Muscle of back (tissue), 11 donors: ENCODE results near the gene ZDHHC19. TPM values are rescaled to one million over a fixed set of nuclear protein-coding genes. Genes with fewer than 3 reads are reported as not detected.
A peak's percentile ranks its signal among the peaks of the same experiment; 100 is the strongest.
"Not testable (repeated sequence)": the region's sequence is repeated elsewhere in the genome, so short reads cannot be mapped to it uniquely, and the experiment has no call there.

ENCODE experiments used
- DNase-seq, 3 donors: peaks; one replicate each; pipeline versions ENCODE4 v3.0.0 to v3.0.0-alpha.2; 2013
- polyA plus RNA-seq, 10 donors: library from polyadenylated mRNA; unstranded; fragments of 120-200 nt; gene quantifications; one replicate each; pipeline ENCODE4 v1.2.1, GENCODE V29; 2013; ENCODE audit not compliant: insufficient read length in 10 of 10

Gene ZDHHC19
- polyA plus RNA-seq, 10 donors, result 0.08 to 0.78 (median 0.38) TPM; not detected in 6

DNA sequence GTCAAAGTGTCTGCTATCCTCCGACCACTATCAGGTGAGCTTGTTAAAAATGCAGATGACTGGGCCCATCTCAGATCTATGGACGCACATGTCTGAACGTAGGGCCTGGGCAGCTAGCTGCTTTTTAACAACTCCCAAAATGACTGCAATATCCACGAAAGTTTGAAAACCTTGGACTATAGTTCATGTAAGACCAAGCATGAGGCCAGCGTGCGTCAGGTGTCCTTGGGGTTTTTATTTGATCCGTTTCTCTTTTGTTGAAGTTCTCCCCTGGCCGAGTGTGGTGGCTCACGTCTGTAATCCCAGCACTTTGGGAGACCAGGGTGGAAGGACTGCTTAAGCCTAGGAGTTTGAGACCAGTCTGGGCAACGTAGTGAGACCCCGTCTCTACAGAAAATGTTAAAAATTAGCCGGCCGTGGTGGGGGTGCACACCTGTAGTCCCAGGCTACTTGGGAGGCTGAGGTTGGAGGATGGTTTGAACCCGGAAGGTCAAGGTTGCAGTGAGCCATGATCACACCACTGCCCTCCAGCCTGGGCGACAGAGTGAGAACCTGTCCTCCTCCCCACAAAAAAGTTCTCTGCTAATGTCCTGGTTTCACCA is 14.7 kb upstream of the ZDHHC19 start:
- no peak for DNase-seq

DNA sequence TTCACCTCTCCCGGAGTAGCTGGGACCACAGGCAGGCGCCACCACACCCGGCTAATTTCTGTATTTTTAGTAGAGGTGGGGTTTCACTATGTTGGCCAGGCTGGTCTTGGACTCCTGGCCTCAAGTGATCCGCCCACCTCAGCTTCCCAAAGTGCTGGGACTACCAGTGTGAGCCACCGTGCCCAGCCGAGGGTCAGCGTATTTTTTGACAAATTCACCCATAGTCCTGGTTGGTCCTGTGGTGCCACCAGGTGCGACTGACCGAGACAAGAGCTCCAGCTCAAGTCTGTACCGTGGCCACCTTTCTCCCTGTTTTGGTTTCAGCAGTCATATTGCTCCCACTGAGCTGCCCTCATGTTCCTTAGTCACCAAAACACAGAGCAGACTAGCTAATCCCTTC is 13.9 kb upstream of the ZDHHC19 start:
- no peak for DNase-seq

DNA sequence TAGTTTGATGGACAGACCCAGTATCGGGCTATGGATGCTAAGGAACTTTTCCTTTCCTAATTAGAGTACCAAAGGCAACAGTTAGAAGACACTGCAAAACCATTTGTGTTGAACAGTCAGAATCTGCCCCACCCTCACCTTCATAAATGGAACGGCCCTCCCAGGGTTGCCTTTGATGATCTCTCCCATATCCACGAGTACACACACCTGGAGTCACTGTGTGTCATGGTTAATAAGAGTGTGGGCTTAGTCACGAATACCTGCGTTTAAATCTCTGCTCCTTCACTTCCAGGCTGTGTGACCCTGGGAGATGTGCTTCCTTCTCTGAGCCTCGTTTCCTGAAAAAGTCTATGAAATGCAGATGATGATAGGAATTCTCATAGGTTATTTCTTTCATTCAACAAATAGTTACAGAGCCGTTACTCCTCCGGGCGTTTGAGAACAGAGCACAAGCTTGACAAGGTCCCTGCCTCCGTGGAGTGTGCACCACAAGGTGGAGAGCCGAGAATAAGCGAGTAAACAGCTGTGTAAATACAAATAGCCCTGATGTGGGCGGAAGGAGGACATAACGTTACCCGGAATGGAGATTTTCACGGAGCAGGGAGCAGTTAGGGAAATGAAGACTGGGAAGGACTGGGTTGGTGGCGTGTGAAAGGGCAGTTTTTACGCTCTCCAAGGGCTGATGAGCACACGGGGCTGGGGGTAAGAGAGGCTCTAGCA is 11.8 kb upstream of the ZDHHC19 start:
- DNase-seq, result no peak

DNA sequence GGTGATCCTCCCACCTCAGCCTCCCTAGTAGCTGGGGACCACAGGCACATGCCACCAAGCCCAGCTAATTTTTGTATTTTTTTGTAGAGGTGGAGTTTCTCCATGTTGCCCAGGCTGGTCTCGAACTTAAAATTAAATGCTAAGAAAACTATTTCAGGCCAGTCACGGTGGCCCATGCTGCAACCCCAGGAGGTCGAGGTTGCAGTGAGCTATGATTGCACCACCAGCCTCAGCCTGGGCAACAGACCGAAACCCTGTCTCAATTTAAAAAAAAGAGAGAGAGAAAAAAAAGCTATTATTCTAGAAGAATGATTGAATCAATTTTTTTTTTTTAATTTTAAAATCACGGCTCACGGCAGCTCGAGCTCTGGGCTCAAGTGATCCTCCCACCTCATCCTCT is 9.8 kb upstream of the ZDHHC19 start:
- DNase-seq, result no peak

DNA sequence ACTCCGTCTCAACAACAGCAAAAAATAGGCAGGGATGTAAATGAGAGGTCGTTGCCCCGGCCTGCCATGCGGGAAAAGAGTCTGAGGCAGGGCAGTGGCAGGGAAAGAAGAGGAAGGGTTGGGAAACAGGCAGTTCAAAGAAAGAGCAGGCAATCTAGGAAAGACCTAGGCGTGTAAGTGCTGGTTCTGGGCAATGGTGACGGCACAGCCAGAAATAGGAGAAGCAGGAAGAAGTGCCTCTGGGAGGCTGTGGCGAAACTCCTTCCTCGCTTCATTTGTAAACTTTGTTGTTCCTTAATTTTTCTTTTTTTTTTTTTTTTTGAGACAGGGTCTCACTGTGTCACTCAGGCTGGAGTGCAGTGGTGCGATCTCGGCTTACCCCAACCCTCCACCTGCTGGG is 9.4 kb upstream of the ZDHHC19 start:
- peak in 1 of 3 donors; percentile 35 for DNase-seq

DNA sequence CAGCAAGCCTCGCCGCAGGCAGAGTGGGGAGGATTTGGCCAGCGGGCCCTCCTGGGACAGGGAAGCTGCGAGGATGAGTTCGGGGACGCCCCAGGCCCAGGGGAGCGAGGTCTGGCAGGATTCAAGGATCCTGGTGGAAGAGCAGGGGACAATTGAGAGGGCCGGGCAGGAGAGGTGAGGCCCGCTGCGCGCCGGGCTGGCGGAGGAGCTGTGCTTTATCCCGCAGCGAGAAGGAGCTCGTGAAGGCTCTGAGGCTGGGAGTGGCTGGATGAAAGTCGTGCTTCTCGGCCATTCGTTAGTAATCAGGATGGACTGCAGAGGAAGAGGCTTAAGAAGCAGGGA is 8.7 kb upstream of the ZDHHC19 start:
- no peak for DNase-seq

DNA sequence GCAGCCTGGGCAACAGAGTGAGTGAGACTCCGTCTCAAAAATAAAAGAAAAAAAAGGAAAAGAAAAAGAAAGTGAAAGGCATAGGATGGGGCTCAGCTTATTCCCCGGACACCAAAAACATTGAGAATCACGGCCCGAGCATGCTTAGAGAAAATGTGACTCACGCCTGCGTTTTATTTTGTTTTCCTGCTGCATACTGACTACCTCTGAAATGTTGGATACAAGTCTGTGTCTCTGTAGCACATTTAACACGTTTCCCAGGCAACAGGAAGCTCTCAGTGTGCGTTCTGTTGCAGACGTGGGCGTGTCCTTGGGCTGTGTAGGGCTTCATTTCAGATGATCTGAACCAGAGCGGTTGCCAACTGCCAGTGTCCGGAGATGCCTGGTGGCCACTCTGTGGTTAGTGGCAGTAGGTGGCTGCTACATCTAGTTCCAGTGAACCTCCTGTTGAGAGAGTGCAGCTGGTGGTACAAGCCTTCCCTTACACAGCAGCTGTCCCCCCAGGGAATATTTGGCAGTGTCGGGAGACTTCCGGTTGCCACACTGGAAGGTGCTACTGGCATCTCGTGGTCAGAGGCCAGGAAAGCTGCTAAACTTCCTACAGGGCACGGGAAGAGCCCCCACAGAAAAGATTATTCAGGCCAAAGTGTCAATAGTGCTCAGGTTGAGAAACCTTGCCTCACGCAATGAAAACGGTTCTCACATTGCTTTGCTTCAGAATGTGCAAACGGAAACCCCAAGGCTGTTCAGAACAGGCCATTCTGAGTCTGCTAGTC is 8.2 kb upstream of the ZDHHC19 start:
- peak; percentile 71 to 85 (median 71) for DNase-seq

DNA sequence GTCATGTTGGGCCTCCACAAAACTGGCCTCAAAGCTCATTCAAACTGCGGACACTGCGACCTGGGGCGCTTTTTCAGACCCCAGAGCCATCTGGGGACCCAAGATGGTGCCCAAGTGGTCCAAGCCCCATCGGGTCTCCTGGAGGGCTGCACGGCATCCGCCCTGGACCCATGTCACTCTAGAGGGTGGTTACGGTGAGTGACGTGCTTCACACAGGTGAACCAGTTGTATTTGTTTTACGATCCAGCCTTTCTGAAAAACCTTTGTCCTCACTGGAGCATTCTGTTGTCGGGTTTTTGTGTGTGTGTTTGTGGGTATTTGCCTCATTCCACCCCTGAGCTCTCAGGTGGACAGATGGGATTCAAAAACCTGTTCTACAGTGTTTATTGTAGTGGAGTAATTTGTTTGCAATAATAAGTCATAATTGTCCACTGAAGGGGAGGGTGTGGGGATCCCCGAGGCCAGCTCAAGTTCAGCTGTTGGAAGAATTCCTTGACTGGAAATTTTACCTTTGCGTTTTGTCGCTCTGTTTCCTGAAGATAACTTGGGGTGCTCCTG is 7.0 kb upstream of the ZDHHC19 start:
- DNase-seq, result no peak

DNA sequence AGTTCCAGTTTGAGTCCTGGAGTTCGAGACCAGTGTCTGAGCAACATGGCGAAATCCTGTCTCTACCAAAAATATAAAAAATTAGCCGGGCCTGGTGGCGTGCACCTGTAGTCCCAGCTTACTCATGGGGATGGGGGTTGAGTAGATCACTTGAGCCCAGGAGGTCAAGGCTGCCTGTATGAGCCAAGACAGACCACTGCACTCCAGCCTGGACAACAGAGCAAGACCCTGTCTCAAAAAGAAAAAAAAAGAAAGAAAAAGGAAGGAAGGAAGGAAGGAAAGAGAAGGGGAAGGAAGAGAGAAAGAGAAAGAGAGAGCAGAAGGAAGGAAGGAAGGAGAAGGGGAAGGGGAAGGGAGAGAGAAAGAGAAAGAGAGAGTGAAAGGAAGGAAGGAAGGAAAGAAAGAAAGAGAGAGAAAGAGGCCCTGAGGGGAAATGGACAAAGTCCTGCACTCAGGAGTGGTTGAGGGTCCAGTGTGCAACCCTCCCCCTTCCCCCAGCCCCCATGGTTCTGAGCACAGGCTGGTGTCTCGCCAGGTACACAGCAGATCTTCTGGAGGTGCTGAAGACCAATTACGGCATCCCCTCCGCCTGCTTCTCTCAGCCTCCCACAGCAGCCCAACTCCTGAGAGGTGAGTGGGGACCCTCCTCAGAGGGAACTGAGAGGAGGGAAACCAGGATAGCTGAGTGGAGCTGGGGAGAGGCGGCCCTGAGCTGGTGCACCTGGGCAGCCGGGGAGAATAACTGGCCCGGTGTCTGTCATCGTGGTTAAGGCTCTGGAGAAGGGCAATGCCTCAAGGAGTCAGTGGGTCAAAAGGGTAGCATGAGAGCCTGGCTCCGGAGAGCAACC is 6.3 kb upstream of the ZDHHC19 start:
- DNase-seq, result no peak

DNA sequence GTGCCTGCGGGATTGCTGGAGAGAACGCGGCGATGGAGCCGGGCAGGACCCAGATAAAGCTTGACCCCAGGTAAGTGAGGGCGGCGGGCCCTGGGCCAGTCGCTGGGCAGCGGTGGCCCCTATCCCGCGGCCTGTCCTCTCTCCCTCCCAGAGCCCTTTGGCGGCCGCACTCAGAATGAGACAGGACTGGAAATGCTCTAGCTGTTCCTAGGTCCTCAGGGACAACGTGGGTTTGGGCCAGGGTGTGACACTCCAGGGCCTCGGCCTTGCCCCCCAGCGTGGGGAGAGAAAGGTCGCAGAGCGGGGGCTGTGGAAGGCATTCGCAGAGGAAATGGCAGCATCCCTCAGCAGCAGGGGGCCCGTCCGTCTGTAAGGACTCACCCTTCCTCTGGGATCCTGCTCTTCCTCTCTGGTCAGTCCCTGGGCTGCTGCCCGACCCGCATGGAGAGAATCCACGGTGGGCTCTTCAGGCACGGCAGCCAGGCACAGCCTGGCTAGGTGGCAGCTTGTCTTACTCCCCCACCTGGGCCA is 5.5 kb upstream of the ZDHHC19 start:
- DNase-seq, result no peak

DNA sequence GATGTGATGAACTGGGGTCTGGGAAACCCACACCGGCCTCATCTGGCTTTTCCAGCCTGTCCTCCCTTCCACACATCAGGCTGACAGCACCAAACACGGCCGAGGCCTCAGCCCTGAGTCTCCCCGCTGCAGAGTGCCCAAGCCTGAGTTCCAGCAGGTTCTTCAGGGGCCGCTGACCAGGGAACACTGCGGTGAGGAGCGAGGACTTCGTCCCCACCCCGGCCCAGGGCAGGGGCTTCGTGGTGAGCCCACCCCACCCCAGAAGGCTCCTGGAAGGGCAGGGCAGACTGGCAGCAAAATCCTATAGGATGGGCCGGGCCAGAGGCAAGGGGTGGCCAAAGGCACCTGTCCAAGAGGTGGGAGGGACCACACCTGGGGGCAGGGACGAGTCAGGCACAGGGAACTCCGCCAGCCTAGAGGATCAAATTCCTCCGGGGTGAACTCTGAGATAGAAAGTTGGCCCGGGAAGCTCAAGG is 4.9 kb upstream of the ZDHHC19 start, which contains the start of gene SLC51A:
TSS of gene SLC51A (plus strand) at position 446 of the 476 bp plus-strand sequence. CDS start 179 bp downstream, outside the sequence.
- no peak for DNase-seq

DNA sequence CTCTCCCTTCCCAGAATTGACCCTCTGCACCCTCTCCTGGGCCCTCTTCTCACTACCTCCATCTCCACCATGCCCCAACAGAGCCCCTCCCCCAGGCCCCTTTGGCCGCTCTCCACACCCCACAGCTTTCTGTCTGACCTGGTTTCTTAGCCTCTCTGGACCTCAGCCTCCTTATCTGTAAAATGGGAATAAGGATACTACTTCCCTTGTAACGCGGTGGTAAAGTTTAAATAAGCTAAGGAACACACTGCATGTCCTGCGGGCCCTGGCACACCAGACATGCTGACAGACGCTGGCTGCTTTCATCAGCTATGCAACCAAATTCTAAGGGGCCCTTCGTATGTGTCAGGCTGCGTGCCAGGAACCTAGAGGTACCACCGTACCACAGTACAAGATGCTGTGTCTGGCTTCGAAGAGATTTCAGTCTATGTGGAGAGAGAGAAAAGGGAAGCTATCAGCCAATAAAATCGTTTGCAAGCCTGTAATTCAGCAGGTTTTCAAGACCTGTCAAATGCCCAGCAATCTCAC is 4.4 kb upstream of the ZDHHC19 start:
- no peak for DNase-seq

DNA sequence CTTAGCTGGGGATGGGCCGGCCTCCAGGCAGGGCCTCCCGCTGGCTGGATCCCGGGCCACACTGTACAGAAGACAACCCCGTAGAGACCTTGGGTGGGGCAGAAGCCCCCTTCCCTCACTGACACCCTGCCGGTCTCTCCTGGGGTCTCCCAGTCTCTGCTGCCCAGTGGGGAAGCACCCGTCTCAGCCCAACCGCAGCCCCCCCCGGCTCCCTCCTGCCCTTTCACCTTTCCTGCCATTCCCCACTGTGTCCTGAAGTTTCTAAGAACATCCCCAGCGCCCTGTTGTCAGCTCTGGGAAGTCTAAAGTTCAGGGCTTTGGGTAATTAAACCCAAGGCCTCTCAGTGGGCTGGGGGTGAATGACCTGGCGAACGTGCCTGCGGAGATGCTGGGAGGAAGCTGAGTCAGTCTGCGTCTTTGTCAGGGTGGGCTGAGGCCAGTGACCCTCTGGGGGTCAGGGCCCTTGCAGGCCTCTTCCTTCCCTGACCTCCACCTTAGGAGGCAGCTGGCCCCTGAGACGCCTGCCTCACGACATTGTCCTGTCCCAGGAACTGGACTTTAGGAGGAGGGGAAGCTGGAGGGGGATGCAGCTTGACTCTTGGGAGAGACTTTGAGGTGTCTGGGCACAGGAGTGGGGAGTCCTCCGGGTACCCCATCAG is 3.7 kb upstream of the ZDHHC19 start:
- no peak for DNase-seq

DNA sequence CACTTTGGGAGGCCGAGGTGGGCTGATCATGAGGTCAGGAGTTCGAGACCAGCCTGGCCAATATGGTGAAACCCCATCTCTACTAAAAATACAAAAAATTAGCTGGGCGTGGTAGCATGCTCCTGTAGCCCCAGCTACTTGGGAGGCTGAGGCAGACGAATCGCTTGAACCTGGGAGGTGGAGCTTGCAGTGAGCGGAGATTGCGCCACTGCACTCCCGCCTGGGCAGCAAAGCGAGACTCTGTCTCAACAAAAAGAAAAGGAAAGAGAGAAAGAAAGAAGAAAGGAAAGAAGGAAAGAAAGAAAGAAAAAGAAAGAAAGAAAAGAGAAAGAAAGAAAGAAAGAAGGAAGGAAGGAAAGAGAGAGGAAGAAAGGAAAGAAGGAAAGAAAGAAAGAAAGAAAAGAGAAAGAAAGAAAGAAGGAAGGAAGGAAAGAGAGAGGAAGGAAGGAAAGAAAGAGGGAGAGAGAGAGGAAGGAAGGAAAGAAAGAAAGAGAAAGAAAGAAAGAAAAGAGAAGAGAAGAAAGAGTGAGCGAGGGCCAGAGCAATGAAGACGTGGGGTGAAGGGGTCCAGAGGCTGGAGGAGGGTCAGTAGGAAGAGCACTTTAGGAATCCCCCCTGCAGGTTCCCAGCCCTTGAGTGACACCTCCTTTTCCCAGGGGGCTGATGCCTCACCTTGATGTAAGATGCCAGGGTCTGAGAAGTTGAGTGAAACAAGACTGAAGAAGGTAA is 1.1 kb downstream of the ZDHHC19 start:
- DNase-seq, result not testable (repeated sequence)

DNA sequence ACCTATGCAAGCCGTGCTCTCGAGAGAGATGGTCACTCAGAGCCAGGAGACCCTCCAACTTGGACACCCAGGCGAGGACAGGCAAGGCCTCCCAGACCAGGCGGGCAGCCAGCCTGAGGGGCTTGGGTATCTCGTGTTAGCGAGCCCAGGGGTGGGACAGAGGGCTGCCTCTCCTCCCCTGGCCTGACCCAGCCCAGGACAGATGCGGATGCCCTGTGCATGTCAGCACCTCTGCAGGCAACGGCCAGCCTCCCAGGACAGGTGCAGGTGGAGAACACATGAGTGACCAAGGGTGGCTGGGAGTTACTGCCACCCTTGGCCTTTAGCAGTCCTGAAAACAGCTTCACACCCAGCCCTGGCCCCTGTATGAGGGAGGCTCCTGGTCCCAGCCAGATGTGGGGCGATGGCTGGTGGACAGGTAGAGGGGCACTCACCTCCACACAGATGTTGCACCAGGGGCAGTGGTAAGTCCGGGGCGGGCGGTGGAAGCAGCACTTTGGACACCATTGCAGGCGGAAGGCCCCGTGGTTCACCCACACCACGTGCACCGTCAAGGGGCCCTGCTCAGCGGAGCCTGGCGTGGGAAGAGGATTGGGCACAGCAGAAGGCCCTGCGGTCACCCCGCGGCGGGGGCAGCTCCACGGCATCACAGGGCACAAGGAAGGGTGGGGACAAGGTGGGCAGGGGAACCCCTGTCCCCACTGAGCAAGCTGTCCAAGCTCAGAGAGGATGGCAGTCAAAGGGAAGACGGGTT is 2.1 kb downstream of the ZDHHC19 start:
- no peak for DNase-seq

DNA sequence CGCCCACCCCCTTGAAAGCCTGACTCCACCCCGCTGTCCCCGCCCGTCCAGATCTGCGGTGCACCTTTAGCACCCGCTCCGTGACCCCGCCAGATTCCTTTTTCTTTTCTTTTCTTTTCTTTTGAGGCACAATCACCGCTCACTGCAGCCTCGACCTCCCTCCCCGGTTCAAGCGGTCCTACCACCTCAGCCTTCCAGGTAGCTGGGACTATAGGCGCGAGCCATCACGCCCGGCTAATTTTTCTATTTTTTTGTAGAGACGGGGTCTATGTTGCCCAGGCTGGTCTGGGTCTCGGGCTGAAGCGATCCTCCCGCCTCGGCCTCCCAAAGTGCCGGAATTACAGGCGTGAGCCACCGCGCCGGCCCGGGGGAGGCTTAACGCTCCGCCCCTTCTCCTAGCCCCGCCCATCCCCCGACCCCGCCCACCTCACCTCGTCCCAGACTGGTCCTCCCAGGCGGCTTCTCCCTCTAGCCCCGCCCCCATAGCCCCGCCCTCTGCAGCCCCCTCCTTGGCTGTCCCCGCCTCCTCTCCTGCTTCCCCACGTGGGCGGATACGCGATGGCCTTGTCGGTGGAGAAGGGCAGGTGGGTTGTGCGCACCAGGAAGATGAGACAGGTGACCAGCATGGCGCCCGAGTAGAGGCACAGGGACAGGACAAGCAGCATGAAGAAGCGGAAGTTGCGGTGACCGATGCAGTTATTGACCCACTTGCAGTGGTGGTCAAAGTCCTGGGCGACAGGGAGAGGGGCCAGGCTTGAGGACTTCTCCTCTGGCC is 3.2 kb downstream of the ZDHHC19 start:
- no peak for DNase-seq

DNA sequence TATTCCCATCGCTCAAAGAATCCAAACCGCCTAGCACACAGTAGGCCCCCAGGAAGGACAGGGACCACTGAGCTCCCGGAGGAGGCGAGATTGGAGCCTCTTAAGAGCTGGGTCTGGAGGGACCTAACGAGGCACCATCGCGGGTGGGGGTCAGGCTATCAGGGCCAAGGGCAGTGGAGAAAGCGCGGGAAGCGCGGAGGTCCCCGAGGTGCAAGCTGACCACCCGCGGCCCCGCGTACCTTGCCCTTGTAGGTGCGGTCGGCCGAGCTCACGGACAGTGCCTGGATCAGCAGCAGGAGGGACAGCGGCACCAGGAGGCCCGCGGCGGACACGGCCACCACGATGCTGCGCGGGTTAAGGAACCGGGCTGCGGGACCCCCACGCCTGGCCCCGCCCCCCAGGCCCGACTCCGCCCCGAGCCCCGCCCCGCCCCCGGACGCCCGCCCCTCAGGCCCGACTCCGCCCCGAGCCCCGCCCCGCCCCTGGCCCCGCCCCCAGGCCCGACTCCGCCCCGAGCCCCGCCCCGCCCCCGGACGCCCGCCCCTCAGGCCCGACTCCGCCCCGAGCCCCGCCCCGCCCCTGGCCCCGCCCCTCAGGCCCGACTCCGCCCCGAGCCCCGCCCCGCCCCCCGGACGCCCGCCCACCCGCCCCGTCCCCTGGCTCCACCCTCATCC is 3.9 kb downstream of the ZDHHC19 start:
- DNase-seq, result no peak
